ENCODE results near the gene RELB.
"Not testable (repeated sequence)": the region's sequence is repeated elsewhere in the genome, so short reads cannot be mapped to it uniquely, and the experiment has no call there.

The RELB gene, protein sequence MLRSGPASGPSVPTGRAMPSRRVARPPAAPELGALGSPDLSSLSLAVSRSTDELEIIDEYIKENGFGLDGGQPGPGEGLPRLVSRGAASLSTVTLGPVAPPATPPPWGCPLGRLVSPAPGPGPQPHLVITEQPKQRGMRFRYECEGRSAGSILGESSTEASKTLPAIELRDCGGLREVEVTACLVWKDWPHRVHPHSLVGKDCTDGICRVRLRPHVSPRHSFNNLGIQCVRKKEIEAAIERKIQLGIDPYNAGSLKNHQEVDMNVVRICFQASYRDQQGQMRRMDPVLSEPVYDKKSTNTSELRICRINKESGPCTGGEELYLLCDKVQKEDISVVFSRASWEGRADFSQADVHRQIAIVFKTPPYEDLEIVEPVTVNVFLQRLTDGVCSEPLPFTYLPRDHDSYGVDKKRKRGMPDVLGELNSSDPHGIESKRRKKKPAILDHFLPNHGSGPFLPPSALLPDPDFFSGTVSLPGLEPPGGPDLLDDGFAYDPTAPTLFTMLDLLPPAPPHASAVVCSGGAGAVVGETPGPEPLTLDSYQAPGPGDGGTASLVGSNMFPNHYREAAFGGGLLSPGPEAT

DNA sequence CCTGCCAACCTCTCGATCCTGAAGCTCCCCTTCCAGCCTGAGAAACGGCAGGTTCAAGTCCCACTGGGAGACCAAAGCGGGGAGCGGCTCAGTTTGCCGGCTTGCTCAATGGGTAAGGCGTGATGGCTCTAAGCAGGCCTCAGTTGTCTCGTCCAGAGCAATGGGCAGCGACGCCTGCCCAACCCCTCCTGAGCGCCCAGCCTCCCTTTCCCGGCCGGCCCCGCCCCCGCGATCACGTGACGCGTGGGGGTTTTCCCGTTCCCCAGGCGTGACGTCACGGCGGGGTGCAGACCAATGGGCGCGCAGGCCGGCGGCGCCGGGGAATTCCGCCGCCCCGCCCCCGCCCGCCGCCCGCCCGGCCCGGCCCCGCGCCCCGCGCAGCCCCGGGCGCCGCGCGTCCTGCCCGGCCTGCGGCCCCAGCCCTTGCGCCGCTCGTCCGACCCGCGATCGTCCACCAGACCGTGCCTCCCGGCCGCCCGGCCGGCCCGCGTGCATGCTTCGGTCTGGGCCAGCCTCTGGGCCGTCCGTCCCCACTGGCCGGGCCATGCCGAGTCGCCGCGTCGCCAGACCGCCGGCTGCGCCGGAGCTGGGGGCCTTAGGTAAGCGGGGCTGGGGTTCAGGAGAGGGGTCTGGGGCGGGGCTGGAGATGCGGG is at the start of gene RELB:
RELB (plus strand) TSS at position 378 of the 653 bp plus-strand sequence; CDS start at position 494, 116 bp downstream.
- DNase-seq = peak; percentile 97

DNA sequence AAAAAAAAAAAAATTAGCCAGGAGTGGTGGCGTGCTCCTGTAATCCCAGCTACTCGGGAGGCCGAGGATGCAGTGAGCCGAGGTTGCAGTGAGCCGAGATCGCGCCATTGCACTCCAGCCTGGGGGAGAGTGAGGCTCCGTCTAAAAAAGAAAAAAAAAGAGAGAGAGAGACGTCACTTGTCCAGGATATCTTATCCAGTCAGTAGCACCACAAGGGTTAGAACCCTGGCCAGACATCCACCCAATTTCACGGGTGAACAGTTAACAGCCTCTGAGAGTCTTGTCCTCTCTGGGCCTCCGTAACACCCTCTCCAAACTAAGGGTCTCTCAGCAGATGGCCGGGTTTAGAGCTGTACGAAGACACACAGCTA is 47.0 kb upstream of the RELB start:
- DNase-seq = no peak

DNA sequence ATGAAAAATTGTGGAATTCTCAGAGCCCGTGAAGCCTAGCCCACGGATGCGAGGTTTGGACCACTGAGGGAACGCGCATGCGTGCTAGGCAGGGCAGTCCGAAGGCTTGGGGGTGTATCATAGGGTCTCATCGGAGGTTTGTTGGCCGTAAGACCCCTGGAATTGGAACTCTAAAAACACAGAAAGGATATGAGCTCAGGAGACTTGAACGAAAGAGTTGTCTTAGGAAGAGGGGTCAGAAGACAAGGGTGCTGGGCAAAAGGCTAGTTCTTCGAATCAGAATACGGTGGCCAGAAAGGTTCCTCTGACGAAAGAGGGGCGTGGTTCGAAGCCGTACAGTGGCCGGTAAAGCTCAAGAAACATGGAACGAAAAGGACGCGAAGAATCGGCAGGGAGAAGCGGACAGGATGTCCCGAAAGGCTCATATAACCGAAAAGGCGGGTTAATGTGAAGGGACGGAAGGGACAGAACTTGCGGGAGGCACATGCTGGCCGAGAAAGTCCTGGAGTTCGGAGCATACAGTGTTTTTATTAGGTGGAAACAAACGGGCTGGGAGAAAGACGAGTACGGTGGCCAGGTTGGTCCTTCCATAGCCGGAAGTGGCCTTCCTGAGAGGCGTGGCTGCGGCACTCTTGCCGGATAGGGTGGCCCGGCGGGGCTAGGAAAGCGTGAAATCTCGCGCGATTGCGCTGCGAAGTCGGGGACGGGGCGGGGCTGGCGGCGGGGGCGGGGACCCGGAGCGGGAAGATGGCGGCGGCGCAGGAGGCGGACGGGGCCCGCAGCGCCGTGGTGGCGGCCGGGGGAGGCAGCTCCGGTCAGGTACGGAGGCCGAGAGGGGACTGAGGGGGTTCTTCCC is 46.4 kb upstream of the RELB start, which contains the start of gene CLPTM1:
CLPTM1 (plus strand) TSS at position 732 of the 856 bp plus-strand sequence; CDS start at position 748, 16 bp downstream.
- peak; percentile 97 for DNase-seq

DNA sequence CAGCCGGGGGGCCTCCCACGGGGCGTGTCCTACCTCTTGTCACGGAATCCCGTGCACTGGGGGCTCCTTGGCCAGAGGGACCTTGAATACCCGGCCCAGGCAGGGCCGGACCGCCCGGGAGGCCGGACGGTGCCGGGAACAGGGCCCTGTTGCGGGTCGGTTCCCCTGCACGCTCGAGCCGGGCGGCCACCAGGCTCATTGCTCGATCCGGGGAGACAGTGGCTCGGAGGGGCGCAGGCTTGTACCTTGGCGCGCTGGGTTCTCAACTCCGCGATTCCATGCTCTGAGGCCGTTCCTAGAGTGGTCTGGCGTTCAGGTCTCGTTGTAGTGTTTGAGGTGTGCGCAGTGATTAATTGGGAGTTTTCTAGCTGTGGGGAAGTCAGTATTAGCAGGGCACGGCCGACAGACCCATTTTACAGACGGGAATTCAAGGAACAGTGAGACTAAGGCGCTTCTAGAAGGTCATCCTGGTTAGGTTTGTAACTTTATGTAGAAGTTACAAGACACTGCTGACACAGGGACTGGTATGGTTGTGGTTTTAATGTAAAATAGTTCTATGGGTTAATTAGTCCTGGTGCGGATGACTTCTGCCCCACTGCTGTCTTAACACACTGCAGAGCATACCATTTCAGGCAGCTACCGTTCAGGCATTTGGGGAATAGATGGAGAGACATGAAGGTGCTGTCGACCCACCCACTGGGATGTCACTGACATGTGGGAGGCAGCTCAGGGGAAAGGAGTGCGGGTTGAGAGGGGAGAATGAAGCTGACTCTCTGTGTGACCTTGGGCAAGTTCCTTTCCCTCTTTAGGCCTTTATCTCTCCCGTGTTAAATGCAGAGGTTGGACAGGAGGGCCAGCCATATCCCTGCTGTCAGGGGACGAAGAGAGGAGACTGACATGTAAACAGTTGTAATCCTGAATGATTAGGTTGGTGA is 45.5 kb upstream of the RELB start:
- DNase-seq = peak; percentile 13

DNA sequence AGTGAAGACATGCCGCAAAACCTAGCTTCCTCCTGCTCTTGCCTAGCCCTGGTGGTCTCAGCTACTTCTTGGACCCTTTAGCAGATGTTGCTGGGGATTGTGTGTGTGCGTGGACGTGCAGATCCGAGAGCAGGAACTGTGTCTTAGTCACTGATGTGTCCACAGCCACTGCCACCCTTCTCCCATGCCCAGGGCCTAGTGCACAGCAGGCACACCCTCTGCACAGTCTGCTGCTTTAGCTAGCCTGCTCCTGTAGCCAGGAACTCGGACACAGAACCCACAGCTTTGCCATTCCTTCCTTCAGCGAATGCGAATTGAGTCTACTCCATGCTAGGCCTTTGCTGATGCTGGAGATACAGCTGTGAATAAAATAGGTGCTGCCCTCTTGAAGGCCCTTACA is 43.7 kb upstream of the RELB start:
- DNase-seq = no peak

DNA sequence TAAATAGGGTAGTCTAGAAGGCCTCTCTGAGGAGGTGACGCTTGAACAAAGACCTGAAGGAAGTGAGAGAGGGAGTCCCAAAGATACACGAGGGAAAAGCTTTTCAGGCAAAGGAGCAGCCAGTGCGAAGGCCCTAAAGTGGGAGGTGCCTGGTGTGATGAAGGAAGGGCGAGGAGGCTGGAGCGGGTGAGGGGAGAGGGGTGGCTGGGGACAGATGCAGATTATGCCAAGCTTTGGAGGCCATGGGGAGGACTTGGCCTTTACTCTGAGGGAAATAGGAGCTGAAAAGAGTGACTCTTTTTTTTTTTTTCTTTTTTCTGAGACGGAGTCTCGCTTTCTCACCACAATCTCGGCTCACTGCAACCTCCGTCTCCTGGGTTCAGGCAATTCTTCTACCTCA is 43.2 kb upstream of the RELB start:
- DNase-seq = no peak

DNA sequence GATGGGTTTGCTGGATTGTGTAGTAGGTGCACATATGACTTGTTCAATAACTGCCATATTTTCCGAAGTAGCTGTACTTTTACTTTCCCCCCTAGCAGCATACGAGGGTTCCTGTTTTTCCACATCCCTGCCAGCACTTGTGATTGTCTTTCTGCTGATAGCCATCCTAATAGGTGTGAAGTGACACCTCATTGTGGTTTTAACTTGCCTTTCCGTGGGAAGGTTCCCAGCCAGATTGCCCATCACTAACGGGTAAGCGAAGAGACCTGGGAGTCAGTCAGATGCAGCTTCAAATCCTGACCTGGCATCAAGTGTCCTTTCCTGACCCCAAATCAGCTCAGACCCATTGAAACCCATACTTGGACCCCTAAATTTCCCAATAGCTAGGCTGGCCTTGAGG is 41.6 kb upstream of the RELB start:
- DNase-seq = no peak

DNA sequence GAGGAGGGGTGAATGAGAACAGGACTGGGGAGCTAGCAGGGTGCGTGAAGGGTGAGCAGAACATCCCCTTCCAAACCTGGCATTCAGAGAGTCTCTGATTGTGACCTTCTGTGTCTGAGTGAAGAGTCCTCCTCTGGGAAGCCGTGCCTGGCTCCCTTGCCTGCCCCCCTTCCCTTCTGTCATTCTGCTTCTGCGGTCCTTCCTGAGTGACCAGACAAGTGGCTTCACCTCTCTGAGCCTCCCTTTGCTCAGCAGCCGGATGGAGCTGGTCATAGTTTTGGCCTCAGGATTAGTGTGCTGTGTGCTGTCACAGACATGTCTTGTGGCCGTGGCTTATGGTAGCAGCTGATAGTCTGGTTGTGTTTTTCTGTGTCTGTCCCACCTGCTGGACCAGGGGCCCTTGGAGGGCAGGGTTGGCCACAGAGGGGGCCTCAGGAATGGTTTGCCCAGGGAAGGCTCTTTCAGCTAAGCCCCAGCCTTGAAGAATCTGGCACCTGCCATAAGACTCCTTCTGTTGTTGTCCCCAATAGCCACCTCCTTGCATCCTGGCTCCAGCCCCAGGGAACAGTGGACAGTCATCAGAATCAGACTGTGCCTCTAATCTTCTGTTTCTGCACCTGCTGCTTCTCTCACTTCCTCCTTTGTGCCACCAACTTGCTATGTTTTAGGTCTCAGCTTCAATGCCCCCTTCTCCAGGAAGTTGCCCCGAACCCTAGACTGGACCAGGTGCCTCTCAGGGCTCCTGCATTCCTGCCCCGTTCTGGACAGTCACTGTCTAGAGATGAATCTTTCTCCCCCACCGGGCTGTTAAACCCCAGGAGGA is 40.1 kb upstream of the RELB start:
- no peak for DNase-seq

DNA sequence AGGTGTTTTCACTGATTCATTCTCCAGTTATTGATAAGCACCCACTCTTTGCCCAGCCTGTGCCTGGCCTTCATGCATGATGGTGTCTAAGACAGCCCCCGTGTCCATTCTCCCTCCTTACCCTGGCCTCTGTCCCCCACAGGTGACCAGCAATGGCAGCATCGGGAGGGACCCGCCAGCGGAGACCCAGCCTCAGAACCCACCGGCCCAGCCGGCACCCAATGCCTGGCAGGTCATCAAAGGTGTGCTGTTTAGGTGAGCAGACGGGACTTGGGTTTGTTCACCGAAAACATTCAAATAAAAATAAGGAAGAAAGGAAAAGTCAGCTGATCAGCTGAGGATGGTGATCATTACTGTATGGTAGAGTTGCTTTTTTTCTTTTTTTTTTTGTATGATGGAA is 39.4 kb upstream of the RELB start:
- no peak for DNase-seq

DNA sequence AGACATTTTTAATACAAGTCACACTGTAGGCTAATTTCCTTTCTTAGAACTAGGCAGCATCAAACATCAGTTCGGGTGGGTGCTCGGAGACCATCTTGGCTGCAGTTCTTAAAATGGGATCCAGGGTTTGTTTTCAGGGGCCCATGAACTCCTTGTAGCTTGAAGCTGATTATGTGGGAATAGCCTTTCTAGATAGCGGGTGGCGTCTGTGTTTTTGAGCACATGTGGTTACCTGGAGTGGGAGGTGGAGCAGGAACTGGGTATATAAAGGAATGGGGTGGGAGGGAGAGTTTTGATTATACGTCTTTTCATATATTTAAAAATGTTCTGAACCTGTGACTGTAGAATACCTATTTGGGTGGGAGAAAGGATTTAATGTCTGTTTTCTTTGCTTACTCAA is 33.1 kb upstream of the RELB start:
- no peak for DNase-seq

DNA sequence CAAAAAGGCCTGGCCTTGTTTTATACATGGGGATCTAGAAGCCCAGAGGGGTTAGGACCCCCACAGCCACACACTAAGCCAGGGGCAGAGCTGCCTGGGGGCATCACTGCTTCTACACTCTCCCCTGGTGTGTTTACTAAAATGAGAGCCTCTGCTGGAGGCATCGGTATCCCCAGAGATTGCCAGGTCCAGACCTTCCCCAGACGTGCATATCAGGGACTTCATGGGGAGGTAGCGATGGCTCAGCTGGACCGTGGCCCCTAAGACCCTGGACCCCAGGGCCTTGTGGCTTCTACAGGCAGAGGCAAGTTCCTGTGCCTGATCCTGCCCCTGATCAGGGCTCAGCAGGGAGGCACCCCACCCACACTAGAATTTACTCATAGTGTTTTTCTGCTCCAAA is 32.6 kb upstream of the RELB start:
- no peak for DNase-seq

DNA sequence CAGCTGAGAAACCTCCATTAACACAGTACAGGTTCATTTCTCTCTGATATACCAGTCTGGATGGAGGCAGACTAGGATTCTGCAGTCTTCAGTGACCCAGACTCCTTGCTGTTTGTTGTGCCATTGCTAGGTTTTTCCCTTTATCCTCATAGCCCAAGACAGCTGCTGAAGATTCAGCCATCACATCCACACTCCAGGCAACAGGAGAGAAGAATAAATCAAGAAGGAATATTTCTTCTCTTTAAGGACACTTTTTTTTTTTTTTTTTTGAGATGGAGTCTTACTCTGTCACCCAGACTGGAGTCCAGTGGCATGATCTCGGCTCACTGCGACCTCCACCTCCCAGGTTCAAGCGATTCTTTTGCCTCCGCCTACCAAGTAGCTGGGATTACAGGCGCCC is 31.8 kb upstream of the RELB start:
- DNase-seq = no peak

DNA sequence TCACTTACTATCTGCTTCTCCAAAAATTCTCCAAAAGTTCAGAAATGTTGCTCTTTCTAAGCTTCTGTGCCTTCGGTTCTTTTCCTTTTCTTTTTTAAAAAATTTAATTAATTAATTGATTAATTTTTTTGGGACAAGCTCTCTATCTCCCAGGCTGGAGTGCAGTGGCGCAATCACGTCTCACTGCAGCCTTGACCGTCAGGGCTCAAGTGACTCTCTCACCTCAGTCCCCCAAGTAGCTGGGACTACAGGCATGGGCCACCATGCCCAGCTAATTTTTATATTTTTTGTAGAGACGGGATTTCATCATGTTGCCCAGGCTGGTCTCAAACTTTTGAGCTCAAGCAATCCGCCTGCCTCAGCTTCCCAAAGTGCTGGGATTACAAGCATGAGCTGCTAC is 29.8 kb upstream of the RELB start:
- DNase-seq = not testable (repeated sequence)

DNA sequence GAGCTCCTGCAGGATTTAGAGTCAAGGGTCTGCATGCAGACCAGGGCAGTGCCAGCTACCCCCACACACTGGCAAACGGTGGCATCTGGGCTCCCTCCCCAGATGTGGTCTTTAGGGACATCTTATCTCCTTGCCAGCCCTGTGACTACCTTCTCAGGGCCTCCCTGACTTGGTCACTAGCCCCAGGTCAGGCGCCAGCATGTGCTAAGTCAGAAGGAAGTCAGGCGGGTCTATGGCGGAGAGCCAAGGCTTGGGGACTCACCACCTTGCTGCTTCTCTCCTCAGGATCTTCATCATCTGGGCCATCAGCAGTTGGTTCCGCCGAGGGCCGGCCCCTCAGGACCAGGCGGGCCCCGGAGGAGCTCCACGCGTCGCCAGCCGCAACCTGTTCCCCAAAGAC is 28.5 kb upstream of the RELB start:
- DNase-seq = no peak

DNA sequence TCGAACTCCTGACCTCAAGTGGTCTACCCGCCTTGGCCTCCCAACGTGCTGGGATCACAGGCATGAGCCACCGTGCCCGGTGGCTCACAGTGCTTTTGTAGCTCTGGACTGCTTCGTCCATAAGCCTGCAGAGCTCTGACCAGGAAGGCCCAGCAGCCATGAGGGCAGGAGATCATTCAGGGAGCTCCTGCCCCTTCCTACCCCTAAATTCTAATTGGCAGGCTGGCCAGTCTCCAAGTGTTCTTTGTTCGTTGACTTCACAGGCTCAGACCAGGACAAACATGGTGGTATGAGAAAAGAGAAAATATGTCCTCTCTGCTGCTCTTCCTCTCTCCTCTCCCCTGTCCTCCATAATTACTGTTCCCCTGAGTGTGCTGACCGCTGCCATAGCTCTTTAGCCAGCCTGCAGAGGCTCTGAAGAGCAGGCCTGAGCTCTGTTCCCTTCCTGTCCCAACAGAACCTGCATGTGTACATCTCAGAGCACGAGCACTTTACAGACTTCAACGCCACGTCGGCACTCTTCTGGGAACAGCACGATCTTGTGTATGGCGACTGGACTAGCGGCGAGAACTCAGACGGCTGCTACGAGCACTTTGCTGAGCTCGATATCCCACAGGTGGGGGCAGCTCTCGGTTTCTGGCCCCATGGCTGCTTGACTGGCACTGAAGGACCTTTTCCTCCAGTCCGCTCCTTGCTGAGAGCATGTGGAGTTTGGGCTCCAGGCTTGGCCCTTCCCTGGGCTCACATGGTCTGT is 27.1 kb upstream of the RELB start:
- DNase-seq = no peak

DNA sequence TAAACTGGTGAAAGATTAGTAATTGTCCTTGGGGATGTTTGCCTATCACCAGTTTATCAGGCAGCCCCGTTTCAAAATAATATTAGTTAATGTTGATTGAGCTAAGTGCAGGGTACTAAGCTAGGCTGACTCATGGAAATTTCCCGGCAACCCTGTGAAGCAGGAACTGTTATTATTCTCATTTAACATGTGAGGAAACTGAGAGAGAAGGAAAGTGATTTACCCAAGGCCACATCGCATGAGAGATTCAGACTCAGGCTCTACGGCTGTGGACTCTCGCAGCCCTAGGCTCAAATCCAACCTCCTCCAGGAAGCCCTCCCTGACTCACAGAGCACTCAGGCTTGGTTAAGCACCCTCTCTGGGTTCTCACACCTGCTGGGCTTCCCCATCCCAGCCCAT is 26.4 kb upstream of the RELB start:
- DNase-seq = no peak

DNA sequence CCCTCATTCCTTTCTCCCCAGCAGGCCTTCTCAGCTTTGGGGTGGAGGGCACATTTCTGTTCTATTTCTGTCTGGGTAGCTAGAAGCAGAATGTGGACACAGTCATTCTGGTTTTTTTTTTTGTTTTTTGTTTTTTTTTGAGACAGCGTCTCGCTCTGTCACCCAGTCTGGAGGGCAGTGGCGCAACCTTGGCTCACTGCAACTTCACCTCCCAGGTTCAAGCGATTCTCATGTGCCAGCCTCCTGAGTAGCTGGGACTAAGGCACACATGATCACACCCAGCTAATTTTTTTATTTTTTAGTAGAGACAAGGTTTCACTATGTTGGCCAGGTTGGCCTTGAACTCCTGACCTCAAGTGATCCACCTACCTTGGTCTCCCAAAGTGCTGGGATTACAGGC is 25.8 kb upstream of the RELB start:
- DNase-seq = no peak

DNA sequence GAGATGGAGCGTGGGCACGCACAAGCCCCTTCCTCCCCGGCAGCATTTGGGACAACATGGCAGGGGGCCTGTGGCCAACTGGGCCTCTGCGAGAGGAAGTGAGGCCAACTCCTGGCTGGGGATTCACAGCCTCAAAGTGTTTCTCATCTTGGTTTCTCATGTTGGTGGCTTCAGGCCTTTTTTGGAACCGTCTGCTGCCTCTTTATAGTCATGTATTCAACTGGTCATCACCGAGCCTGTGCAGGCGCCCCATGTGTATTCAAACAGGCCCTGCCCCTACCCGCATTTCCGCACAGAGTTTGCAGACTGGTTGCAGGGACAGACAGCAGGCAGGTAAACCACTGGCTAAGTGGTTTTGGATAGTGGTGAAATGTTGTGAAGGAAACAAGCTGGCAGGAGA is 17.3 kb upstream of the RELB start:
- no peak for DNase-seq

DNA sequence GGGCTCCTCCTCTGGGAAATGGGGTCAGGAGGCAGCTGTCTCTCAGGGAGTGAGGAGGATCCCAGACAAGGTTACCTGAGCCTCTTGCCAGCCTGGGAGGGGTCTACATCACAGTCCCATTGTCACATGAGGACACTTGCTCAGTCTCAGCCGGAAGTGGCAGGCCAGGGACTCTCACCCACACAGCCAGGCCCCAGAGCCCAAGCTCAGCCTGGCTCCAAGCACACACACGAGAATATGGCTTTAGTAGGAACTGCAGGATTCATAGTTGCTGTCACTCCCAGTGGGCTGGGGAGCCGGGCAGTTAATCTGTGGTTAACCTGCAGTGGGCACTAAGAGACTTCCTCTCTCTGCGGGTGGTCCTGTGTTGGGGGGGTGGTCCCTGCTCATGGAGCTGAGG is 15.8 kb upstream of the RELB start:
- no peak for DNase-seq

DNA sequence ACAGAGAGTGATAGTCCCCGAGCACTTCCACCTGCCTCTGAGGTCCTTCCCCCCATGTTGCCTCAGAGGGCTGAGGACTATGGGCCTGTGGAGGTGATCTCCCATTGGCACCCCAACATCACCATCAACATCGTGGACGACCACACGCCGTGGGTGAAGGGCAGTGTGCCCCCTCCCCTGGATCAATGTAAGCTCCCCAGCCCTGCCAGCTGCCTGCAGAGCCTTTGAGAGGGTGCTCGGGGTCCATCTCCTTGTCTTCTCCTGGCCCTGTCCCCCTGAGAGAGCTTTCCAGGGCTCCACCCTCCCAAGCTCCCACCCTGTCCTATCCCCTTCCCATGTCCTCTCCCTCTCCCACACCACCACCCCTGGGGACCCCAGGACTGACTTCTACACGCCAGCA is 14.9 kb upstream of the RELB start:
- no peak for DNase-seq
